HEK293T (cell line): ENCODE results near the gene GRAP.

Source experiments
- FOXK2 ChIP-seq: fragments of 450-650 bp; IDR thresholded peaks from 2 replicates; pipeline ENCODE4 v1.6.1; 2016; ENCODE audit warnings: mild to moderate bottlenecking
- SP1 ChIP-seq: fragments of 450-650 bp; IDR thresholded peaks from 2 replicates; pipeline ENCODE4 v1.6.1; 2017
- TARDBP ChIP-seq: fragments of 450-650 bp; IDR thresholded peaks from 2 replicates; pipeline ENCODE4 v1.6.1; 2016

GRCh38 chr17:19010729-19011505 is 35.8 kb downstream of the GRAP start:
- no peak for TF ChIP-seq TARDBP
- no peak for TF ChIP-seq SP1
- TF ChIP-seq FOXK2: no peak
